M059J (cell line): ENCODE data around the gene MIPOL1. TPM values are rescaled to one million over a fixed set of nuclear protein-coding genes. Genes with fewer than 3 reads are reported as not detected.
A peak's percentile ranks its signal among the peaks of the same experiment; 100 is the strongest.

Experiments
- DNase-seq: peaks from one replicate; pipeline ENCODE4 v3.0.0-alpha.2; 2012; ENCODE audit warnings: low read depth
- total RNA-seq: library from RNA; depleted of rRNA; stranded (reverse); fragments of >200 nt; shearing (Covaris generic); gene quantifications from 2 replicates; pipeline ENCODE4 v1.2.3, GENCODE V29; 2014

The MIPOL1 gene
- total RNA-seq, 1 experiment from 2014 or later: 0.12 TPM

- no peak for DNase-seq
Observed at GRCh38 chr14:37587131-37587803, 389.5 kb downstream of the MIPOL1 start.

- DNase-seq: no peak
Observed at GRCh38 chr14:37587881-37588666, 390.3 kb downstream of the MIPOL1 start.

GRCh38 chr14:37588667-37588955, 390.9 kb downstream of the MIPOL1 start:
- DNase-seq: no peak

- DNase-seq: no peak
Observed at GRCh38 chr14:37588956-37589714, 391.4 kb downstream of the MIPOL1 start.

- no peak for DNase-seq
Observed at GRCh38 chr14:37589715-37590427, 392.1 kb downstream of the MIPOL1 start.

GRCh38 chr14:37590428-37591139, 392.8 kb downstream of the MIPOL1 start:
- no peak for DNase-seq

- DNase-seq: no peak
Observed at GRCh38 chr14:37591311-37591940, 393.7 kb downstream of the MIPOL1 start.

GRCh38 chr14:37591941-37592481, 394.3 kb downstream of the MIPOL1 start:
- no peak for DNase-seq

GRCh38 chr14:37592482-37593408, 395.0 kb downstream of the MIPOL1 start:
- no peak for DNase-seq

GRCh38 chr14:37593511-37594237, 395.9 kb downstream of the MIPOL1 start:
- DNase-seq: no peak

GRCh38 chr14:37594238-37594970, 396.7 kb downstream of the MIPOL1 start:
- DNase-seq: peak; percentile 55

GRCh38 chr14:37594971-37595808, 397.5 kb downstream of the MIPOL1 start, which contains the start of the genes FOXA1 and TTC6:
Gene FOXA1, minus strand, starts transcription at chr14:37595249. Its CDS starts 277 bp downstream, at chr14:37594972.
Gene TTC6, plus strand, starts transcription at chr14:37595629. Its CDS starts 26,436 bp downstream, at chr14:37622065.
- no peak for DNase-seq

GRCh38 chr14:37595809-37596621, 398.3 kb downstream of the MIPOL1 start:
- DNase-seq: peak; percentile 54

- no peak for DNase-seq
Observed at GRCh38 chr14:37596790-37597472, 399.2 kb downstream of the MIPOL1 start.

- DNase-seq: no peak
Observed at GRCh38 chr14:37597538-37597913, 399.8 kb downstream of the MIPOL1 start.
